Measurements from ENCODE around the gene STPG3. TPM values are rescaled to one million over a fixed set of nuclear protein-coding genes. Genes with fewer than 3 reads are reported as not detected.
A peak's percentile ranks its signal among the peaks of the same experiment; 100 is the strongest.

STPG3 gene
- total RNA-seq, 8 experiments from 2014 or later = 0.42 to 1.4 (median 1.3) TPM; not detected in 3

- in situ Hi-C loops (cut with MboI; ENCODE audit: low pct_unique_long_range_greater_than_20kb in 2 of 9, low sequenced_read_pairs in 9 of 9, unreplicated experiment in 9 of 9) = loop anchor here in 1 of 9 experiments (25.0 kb wide), 1 partner anchor 114 kb away; the partner anchor contains the start of gene DPP7
- 20 to 80% (median 65%) methylated on average over 1 to 13 of the region's 21 CpGs; no CpG with 5 or more reads in 6 of the 10 experiments for WGBS, 10 experiments
- Histone ChIP-seq H3K27ac (no peak overlapping the region), H3K4me1 (replicated peaks in 1 of 2) (peaks cover 3 to 14% of the 10 kb centered on the region in 2 donors), H3K4me3 (no peak overlapping the region)
- no peak for ATAC-seq (replicated peaks in 6 of 8)
These were observed 25.3 kb upstream of the STPG3 start for GRCh38 chr9:137225699-137226331.

DNA sequence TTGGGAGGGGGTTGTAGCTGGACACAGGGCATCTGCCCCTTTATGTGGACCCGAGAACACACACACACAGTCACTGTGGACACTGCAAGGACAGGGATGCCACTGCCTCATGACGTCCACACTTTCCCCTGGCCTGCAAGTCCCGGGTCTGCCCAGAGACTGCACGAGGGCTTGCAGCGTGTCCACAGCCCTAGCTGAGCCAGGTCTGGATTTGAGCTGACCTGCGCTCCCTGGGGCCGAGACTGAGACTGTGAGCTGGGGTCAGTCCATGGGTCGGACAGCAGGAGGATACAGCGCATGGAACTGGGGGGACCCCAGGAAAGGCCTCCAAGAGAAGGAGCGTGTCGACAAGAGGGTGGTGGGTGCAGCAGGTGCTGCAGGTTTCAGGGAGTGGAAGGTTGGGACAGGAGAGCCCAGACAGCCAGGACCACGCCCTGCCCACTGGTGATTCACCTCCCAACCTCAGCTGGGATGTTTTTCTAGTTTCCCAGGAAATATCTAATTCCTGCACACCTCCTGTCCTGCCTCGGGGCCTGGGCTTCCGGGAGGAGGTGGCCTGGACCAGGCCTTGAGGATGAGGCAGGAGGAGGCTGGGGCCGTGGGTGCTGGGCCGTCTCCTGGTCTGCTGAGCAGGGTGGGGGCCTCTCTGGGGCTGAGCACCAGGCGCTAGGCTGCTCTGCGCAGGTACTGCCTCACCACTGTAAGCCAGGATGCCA, 24.6 kb upstream of the STPG3 start:
- WGBS, 10 experiments = 38 to 97% (median 60%) methylated on average over 1 to 5 of the region's 18 CpGs; no CpG with 5 or more reads in 3 of the 10 experiments

GRCh38 chr9:137227054-137227852, 23.8 kb upstream of the STPG3 start, which contains the start of gene RNF224:
TSS of gene RNF224 (plus strand) at chr9:137227502. CDS start at chr9:137228336, 834 bp downstream.
- 0 to 100% (median 10%) methylated on average over 1 to 3 of the region's 25 CpGs; no CpG with 5 or more reads in 4 of the 10 experiments for WGBS, 10 experiments
- in situ Hi-C loops (cut with MboI; ENCODE audit: low pct_unique_long_range_greater_than_20kb in 2 of 9, low sequenced_read_pairs in 9 of 9, unreplicated experiment in 9 of 9) = loop anchor here in 1 of 9 experiments (25.0 kb wide), 1 partner anchor 115 kb away; the partner anchor contains the start of gene DPP7
- ATAC-seq (replicated peaks in 6 of 8) = peak; percentile 10 to 57 (median 26)
- H3K4me1 ChIP-seq (replicated peaks in 1 of 2) = peaks cover 3 to 10% of the 10 kb centered on the region in 2 donors
- H3K27ac ChIP-seq = no peak within 1 kb of the TSS
- H3K4me3 ChIP-seq = no peak within 1 kb of the TSS

More for the DNA sequence above, 24.6 kb upstream of the STPG3 start:
- Histone ChIP-seq H3K4me3 (no peak overlapping the region), H3K4me1 (replicated peaks in 1 of 2) (peaks cover 3 to 12% of the 10 kb centered on the region in 2 donors), H3K27ac (no peak overlapping the region)
- no peak for ATAC-seq (replicated peaks in 6 of 8)
- in situ Hi-C loops (cut with MboI; ENCODE audit: low pct_unique_long_range_greater_than_20kb in 2 of 9, low sequenced_read_pairs in 9 of 9, unreplicated experiment in 9 of 9) = loop anchor here in 1 of 9 experiments (25.0 kb wide), 1 partner anchor 114 kb away; the partner anchor contains the start of gene DPP7

- in situ Hi-C loops (cut with MboI; ENCODE audit: low pct_unique_long_range_greater_than_20kb in 2 of 9, low sequenced_read_pairs in 9 of 9, unreplicated experiment in 9 of 9) = loop anchor here in 1 of 9 experiments (25.0 kb wide), 1 partner anchor 116 kb away; the partner anchor contains the start of gene DPP7
- Histone ChIP-seq H3K4me1 (replicated peaks in 1 of 2) (peaks cover 3 to 4% of the 10 kb centered on the region in 2 donors), H3K27ac (no peak overlapping the region), H3K4me3 (no peak overlapping the region)
- no CpG with 5 or more reads among the region's 18 CpGs for WGBS, 10 experiments
- ATAC-seq (replicated peaks in 6 of 8) = no peak
These were observed 23.1 kb upstream of the STPG3 start for GRCh38 chr9:137227853-137228505.

GRCh38 chr9:137228506-137228967, 22.5 kb upstream of the STPG3 start:
- in situ Hi-C loops (cut with MboI; ENCODE audit: low pct_unique_long_range_greater_than_20kb in 2 of 9, low sequenced_read_pairs in 9 of 9, unreplicated experiment in 9 of 9) = loop anchor here in 1 of 9 experiments (25.0 kb wide), 1 partner anchor 116 kb away; the partner anchor contains the start of gene DPP7
- Histone ChIP-seq H3K27ac (no peak overlapping the region), H3K4me3 (no peak overlapping the region), H3K4me1 (replicated peaks in 1 of 2) (peaks cover 3 to 4% of the 10 kb centered on the region in 2 donors)
- WGBS, 10 experiments = no CpG with 5 or more reads among the region's 29 CpGs
- no peak for ATAC-seq (replicated peaks in 6 of 8)

DNA sequence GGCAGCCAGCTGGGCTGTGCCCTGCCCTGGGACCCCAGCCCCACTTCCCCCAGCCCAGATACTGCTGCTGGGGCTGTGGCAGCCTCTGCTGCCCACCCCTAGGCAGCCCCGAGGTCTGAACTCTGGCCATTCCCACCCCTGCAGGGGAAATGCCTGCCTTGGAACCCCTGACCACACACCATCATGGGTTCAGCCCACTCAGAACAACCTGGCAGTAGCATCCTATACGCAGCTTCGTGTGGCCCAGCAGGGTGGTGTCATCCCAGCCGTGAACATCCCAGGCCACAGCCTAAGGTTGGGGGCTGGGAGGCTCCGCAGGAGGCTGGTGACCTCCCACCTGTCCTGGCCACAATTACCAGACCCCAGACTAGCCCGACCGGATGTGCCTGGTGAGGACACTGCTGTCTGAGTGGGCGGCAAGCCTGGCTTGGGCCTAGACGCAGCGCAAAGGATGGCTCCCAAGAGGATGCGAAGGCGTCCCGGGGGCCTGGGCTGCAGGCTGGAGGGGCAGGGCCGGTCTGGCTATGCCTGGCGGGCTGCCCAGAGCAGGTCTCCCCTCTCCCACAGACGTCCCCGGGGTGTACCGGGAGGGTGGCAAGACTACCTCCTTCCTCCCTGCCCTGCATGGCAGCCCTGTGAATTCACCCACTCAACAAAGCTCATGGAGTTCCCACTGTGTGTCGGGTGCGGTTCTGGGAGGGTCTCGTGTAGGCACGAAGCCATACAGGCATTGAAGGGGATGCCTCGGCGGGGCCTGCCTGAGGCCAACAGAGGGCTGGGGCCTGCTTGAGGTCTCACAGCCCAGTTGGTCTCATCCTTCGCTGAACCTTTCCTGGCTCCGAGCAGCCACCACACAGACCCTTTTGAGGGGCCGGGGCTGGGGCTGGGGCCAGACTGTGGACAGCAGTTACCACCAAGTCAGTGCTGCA, 21.9 kb upstream of the STPG3 start:
- WGBS, 10 experiments = 85% methylated on average over 14 of the region's 27 CpGs; no CpG with 5 or more reads in 9 of the 10 experiments
- ATAC-seq (replicated peaks in 6 of 8) = no peak
- in situ Hi-C loops (cut with MboI; ENCODE audit: low pct_unique_long_range_greater_than_20kb in 2 of 9, low sequenced_read_pairs in 9 of 9, unreplicated experiment in 9 of 9) = loop anchor here in 1 of 9 experiments (25.0 kb wide), 1 partner anchor 117 kb away; the partner anchor contains the start of gene DPP7
- Histone ChIP-seq H3K4me3 (no peak overlapping the region), H3K27ac (no peak overlapping the region), H3K4me1 (replicated peaks in 1 of 2) (peaks cover under 1 to 1% of the 10 kb centered on the region in 2 donors)

DNA sequence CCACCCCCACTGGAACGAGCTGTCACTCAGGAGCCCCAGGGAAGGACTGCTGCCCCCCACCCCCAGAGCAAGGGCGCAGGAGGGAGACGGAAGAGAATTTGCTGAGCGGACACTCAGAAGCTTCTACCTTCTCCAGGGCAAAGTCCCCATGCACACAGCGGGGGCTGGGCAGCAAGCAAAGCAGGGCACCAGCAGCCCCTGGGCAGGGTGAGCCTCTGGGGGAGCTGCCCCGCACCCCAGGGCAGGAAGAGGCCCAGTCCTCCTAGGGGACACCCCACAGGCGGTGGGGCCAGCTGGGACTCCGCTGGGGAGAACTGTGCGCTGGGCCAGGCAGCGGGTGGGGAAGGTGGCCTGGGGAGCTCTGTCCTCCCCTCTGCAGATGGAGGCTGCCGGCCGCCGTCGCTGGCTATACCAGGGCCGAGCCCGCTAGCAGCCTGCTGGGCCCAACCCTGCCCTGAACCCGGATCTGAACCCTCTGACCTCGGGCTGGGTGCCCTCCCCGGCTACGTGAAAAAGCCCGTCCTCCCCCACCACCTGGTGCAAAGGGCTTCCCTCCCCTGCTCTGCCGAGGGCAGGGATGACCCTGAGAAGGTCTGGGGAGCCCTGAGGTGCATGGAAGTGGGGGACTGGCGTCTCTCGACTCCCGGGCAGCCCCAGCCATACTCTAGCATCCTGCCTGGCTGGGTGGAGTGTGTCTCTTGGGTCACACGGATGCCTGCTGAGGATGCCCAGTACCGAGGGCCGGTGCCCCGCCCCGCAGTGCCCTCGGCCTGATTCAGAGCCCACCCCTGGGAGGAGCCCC, 21.0 kb upstream of the STPG3 start:
- no peaks in the 10 kb centered on the region for H3K4me1 ChIP-seq (replicated peaks in 1 of 2)
- no peak overlapping the region for H3K4me3 ChIP-seq
- no peak overlapping the region for H3K27ac ChIP-seq
- ATAC-seq (replicated peaks in 6 of 8) = no peak
- 20 to 85% (median 80%) methylated on average over 2 to 5 of the region's 31 CpGs; no CpG with 5 or more reads in 7 of the 10 experiments for WGBS, 10 experiments
- in situ Hi-C loops (cut with MboI; ENCODE audit: low pct_unique_long_range_greater_than_20kb in 2 of 9, low sequenced_read_pairs in 9 of 9, unreplicated experiment in 9 of 9) = loop anchor here in 1 of 9 experiments (25.0 kb wide), 1 partner anchor 118 kb away; the partner anchor contains the start of gene DPP7

GRCh38 chr9:137230705-137231371, 20.2 kb upstream of the STPG3 start, which contains the start of gene SLC34A3:
TSS of gene SLC34A3 (plus strand) at chr9:137230901. CDS start at chr9:137231703, 802 bp downstream.
- H3K4me3 ChIP-seq = no peak within 1 kb of the TSS
- in situ Hi-C loops (cut with MboI; ENCODE audit: low pct_unique_long_range_greater_than_20kb in 2 of 9, low sequenced_read_pairs in 9 of 9, unreplicated experiment in 9 of 9) = loop anchor here in 1 of 9 experiments (25.0 kb wide), 1 partner anchor 119 kb away; the partner anchor contains the start of gene DPP7
- ATAC-seq (replicated peaks in 6 of 8) = no peak
- peaks cover 0 to under 1% of the 10 kb centered on the region in 2 donors for H3K4me1 ChIP-seq (replicated peaks in 1 of 2)
- H3K27ac ChIP-seq = no peak within 1 kb of the TSS
- WGBS, 10 experiments = 100% methylated on average over 1 to 2 of the region's 14 CpGs; no CpG with 5 or more reads in 8 of the 10 experiments

GRCh38 chr9:137231372-137232039, 19.6 kb upstream of the STPG3 start:
- WGBS, 10 experiments = 60 to 87% methylated on average over 1 to 3 of the region's 23 CpGs; no CpG with 5 or more reads in 8 of the 10 experiments
- Histone ChIP-seq H3K4me3 (no peak overlapping the region), H3K4me1 (replicated peaks in 1 of 2) (peaks cover 0 to 5% of the 10 kb centered on the region in 2 donors), H3K27ac (no peak overlapping the region)
- in situ Hi-C loops (cut with MboI; ENCODE audit: low pct_unique_long_range_greater_than_20kb in 2 of 9, low sequenced_read_pairs in 9 of 9, unreplicated experiment in 9 of 9) = loop anchor here in 1 of 9 experiments (25.0 kb wide), 1 partner anchor 119 kb away; the partner anchor contains the start of gene DPP7
- no peak for ATAC-seq (replicated peaks in 6 of 8)
